Gastrocnemius medialis (tissue), 4 donors: ENCODE measurements around the gene UXT. TPM values are rescaled to one million over a fixed set of nuclear protein-coding genes. Genes with fewer than 3 reads are reported as not detected.
"Not testable (repeated sequence)": the region's sequence is repeated elsewhere in the genome, so short reads cannot be mapped to it uniquely, and the experiment has no call there.

Experiments used
- ATAC-seq, 2 donors: fragments of 150-250 bp; one replicate each; pipeline ENCODE4 v1.9.1; 2016
- DNase-seq, 2 donors: peaks; one replicate each; pipeline ENCODE4 v3.0.0-alpha.2; 2019
- H3K27ac ChIP-seq, 4 donors: fragments of 200-600 bp; sonication (generic); 1 replicate in 1 of 4; 2 replicates in 3 of 4; pipeline ENCODE4 v1.5.1; 2016 to 2018; ENCODE audit warnings: mild to moderate bottlenecking in 2 of 4, moderate library complexity in 1 of 4
- H3K27me3 ChIP-seq, 3 donors: fragments of 200-600 bp; sonication (generic) in 2 of 3; 1 replicate in 1 of 3; 2 replicates in 2 of 3; pipeline versions ENCODE4 v1.5.1 to v1.6.0; 2016 to 2019; ENCODE audit warnings: mild to moderate bottlenecking in 1 of 3, moderate library complexity in 1 of 3
- H3K36me3 ChIP-seq, 2 donors: fragments of 200-600 bp; sonication (generic) in 1 of 2; one replicate each; pipeline ENCODE4 v1.5.1; 2017 to 2018
- H3K4me1 ChIP-seq, 2 donors: fragments of 200-600 bp; sonication (generic) in 1 of 2; one replicate each; pipeline ENCODE4 v1.5.1; 2016 to 2017; ENCODE audit warnings: mild to moderate bottlenecking in 2 of 2
- H3K4me3 ChIP-seq, 4 donors: fragments of 200-600 bp; sonication (generic) in 3 of 4; 1 replicate in 1 of 4; 2 replicates in 3 of 4; pipeline ENCODE4 v1.5.1; 2016 to 2019; ENCODE audit warnings: mild to moderate bottlenecking in 2 of 4
- H3K9me3 ChIP-seq, 3 donors: fragments of 200-600 bp; sonication (generic) in 2 of 3; 1 replicate in 1 of 3; 2 replicates in 2 of 3; pipeline ENCODE4 v1.5.1; 2016 to 2019
- POLR2A ChIP-seq, 2 donors: fragments of 450-650 bp; IDR thresholded peaks; one replicate each; pipeline ENCODE4 v1.6.1; 2017; ENCODE audit warnings: antibody characterized with exemption in 2 of 2, mild to moderate bottlenecking in 2 of 2, moderate library complexity in 2 of 2
- in situ Hi-C, 4 donors: fragments of 200-750 bp; cut with MboI; loops; one replicate each; pipeline versions ENCODE4 v1.15.0 to v1.8.0; 2017; ENCODE audit warnings: low sequenced_read_pairs in 4 of 4
- intact Hi-C: fragments of 100-400 bp; cut with DNase I; formaldehyde crosslinking; loops from one replicate; pipeline ENCODE4 v1.15.1; 2023; ENCODE audit warnings: low total_unique reads
- total RNA-seq, 4 donors: library from RNA; depleted of rRNA; stranded (reverse); fragments of >200 nt; gene quantifications; one replicate each; pipeline versions ENCODE4 v1.1.0 to v1.2.3, GENCODE V29; 2016
- TF ChIP-seq, protein P1 (sequence below), 5 experiments: fragments of 450-650 bp in 3 of 5; fragments of 200-600 bp in 2 of 5; sonication (generic) in 2 of 5; IDR thresholded peaks in 4 of 5; conservative IDR thresholded peaks in 1 of 5; 1 replicate in 4 of 5; 2 replicates in 1 of 5; pipeline ENCODE4 v1.5.1; 2016 to 2019; ENCODE audit warnings: antibody characterized with exemption in 5 of 5, mild to moderate bottlenecking in 3 of 5, moderate library complexity in 3 of 5

UXT gene
- total RNA-seq, 4 donors from 2014 or later = 92.3 to 153 (median 109) TPM

DNA sequence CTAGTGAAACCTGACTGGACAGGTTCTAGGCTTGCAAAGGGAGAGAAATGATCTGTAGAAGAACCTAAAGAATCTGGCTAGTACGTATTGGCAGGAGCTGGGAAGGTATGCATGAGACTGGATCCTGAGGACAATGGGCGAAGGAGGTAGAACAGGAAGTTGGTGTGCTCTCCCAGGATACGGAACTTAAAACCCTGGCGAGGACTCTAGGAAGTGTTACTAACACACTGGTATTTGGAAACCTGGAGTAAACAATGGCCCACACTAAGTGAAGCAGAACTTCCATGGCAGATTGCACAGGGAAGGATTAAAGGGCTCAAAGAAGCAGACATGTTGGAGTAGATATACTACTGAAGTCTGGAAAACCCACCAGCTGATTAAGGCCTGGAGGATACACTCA is 48.5 kb downstream of the UXT start:
- Histone ChIP-seq H3K4me1 (no peaks in the 10 kb centered on the region), H3K4me3 (no peak overlapping the region), H3K9me3 (no peaks in the 10 kb centered on the region), H3K36me3 (no peaks in the 10 kb centered on the region), H3K27ac (no peak overlapping the region), H3K27me3 (no peaks in the 10 kb centered on the region)
- in situ Hi-C loops = no loop called here
- ATAC-seq (no peak), DNase-seq (no peak)
- no peak for TF ChIP-seq POLR2A (IDR thresholded peaks at IDR 0.05)
- TF ChIP-seq, protein P1, sequence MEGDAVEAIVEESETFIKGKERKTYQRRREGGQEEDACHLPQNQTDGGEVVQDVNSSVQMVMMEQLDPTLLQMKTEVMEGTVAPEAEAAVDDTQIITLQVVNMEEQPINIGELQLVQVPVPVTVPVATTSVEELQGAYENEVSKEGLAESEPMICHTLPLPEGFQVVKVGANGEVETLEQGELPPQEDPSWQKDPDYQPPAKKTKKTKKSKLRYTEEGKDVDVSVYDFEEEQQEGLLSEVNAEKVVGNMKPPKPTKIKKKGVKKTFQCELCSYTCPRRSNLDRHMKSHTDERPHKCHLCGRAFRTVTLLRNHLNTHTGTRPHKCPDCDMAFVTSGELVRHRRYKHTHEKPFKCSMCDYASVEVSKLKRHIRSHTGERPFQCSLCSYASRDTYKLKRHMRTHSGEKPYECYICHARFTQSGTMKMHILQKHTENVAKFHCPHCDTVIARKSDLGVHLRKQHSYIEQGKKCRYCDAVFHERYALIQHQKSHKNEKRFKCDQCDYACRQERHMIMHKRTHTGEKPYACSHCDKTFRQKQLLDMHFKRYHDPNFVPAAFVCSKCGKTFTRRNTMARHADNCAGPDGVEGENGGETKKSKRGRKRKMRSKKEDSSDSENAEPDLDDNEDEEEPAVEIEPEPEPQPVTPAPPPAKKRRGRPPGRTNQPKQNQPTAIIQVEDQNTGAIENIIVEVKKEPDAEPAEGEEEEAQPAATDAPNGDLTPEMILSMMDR (IDR thresholded peaks at IDR 0.05 in 4 of 5, conservative IDR thresholded peaks at IDR 0.05 in 1 of 5) = no peak
- intact Hi-C loops = no loop called here

DNA sequence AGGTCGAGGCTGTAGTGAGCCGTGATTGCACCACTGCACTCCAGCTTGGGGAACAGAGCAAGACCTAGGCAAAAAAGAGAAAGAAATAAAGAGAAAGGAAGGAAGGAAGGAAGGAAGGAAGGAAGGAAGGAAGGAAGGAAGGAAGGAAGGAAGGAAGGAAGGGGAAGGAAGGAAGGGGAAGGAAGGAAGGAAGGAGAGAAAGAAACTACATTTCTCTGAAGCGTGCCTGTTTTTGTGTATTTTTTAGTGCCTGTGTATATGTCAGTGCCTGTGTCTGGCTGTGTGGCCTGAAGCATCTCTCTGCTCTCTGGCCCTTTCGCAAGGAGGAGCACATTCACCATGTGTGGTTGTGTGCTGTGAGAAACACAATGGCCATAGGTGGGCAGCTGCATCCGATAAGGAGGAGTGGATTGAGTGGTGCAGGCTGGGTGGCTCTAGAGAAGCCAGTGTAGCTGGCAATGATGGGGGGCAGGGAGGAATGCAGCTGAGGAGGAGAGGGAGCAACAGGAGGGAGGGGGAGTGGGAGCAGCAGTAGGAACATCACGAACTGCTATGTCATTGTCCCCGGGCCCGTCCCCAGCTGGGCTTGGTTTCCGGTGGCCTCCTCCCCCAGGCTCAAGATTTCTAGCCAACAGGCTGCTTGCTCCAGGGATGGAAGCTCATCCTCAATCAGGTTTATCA is 50.7 kb downstream of the UXT start:
- no peaks in the 10 kb centered on the region for H3K27me3 ChIP-seq
- no peaks in the 10 kb centered on the region for H3K4me1 ChIP-seq
- DNase-seq = no peak
- no peaks in the 10 kb centered on the region for H3K36me3 ChIP-seq
- in situ Hi-C loops = no loop called here
- H3K9me3 ChIP-seq = no peaks in the 10 kb centered on the region
- TF ChIP-seq, protein P1 (IDR thresholded peaks at IDR 0.05 in 4 of 5, conservative IDR thresholded peaks at IDR 0.05 in 1 of 5) = no peak
- TF ChIP-seq POLR2A (IDR thresholded peaks at IDR 0.05) = no peak
- ATAC-seq = no peak
- no peak overlapping the region for H3K27ac ChIP-seq
- no peak overlapping the region for H3K4me3 ChIP-seq
- intact Hi-C loops = no loop called here

DNA sequence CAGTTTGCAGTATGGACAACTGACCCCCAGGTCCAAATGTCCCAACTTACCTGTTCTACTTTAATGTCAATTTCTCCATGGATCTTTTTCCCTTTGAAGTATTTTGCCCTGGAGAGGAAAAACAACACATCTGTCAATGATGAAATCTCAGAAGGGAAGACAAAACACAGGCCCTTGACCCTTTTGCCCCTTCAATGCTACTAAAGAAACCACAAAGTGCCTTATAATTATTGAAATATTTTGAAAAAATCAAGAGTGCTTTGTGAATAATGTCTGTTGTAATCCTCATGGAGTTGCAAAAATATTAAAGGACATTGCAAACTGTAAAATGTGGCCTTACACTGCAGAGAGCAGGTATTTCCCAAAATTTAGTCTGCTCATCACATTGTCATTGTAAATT is 51.9 kb downstream of the UXT start:
- H3K4me3 ChIP-seq = no peak overlapping the region
- no peaks in the 10 kb centered on the region for H3K36me3 ChIP-seq
- H3K27ac ChIP-seq = no peak overlapping the region
- TF ChIP-seq, protein P1 (IDR thresholded peaks at IDR 0.05 in 4 of 5, conservative IDR thresholded peaks at IDR 0.05 in 1 of 5) = no peak
- H3K9me3 ChIP-seq = no peaks in the 10 kb centered on the region
- in situ Hi-C loops = no loop called here
- DNase-seq (no peak), ATAC-seq (no peak)
- no peaks in the 10 kb centered on the region for H3K4me1 ChIP-seq
- intact Hi-C loops = no loop called here
- no peaks in the 10 kb centered on the region for H3K27me3 ChIP-seq

DNA sequence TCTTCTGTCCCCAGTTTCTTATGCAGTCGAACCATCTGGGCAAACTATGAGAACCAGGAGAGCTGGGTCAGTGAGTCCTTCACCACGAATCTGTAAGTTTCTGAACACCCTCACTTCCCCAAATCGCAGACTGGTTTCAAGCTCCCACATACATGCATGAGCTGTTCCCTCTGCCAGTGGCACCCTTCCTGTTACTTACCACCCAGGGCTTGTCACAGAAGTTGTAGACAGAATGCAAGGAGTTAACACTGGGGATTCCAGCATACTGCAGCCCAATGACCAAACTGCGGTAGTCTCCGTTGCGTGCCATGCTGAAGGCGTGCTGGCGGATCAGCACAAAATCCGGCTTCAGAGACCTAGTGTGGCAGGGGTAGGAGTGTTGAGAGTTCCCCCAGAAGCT is 54.0 kb downstream of the UXT start:
- no peak for DNase-seq

DNA sequence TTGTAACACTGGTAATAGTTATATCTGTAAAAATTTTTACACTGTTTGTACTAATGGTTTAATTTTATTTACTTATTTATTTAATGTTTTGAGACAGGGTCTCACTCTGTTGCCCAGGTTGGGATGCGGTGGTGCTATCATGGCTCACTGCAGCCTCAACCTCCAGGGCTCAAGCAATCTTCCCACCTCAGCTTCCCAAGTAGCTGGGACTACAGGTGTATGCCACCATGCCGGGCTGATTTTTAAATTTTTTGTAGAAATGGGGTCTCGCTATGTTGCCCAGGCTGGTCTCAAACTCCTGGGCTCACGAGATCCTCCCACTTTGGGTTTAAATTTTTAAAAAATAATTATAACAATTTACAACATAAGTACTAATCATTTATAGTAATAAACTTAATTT is 55.9 kb downstream of the UXT start:
- H3K4me1 ChIP-seq, DNase-seq, in situ Hi-C loops, ATAC-seq, H3K27ac ChIP-seq, H3K36me3 ChIP-seq, H3K4me3 ChIP-seq, H3K27me3 ChIP-seq, H3K9me3 ChIP-seq, intact Hi-C loops: not testable (repeated sequence)

More for the DNA sequence above, 54.0 kb downstream of the UXT start:
- no peak overlapping the region for H3K4me3 ChIP-seq
- no peaks in the 10 kb centered on the region for H3K4me1 ChIP-seq
- no peak for ATAC-seq
- no peak overlapping the region for H3K27ac ChIP-seq
- no peaks in the 10 kb centered on the region for H3K36me3 ChIP-seq
- intact Hi-C loops (no loop called here), in situ Hi-C loops (no loop called here)
- H3K9me3 ChIP-seq = peaks cover 0 to 2% (median 0%) of the 10 kb centered on the region in 3 donors
- TF ChIP-seq, protein P1 (IDR thresholded peaks at IDR 0.05 in 4 of 5, conservative IDR thresholded peaks at IDR 0.05 in 1 of 5) = no peak
- TF ChIP-seq POLR2A (IDR thresholded peaks at IDR 0.05) = no peak
- no peaks in the 10 kb centered on the region for H3K27me3 ChIP-seq

Other genes starting within 250 kb of the UXT start
- 10 to 100 TPM in 3 of 4 donors, 1 to 10 TPM in 1; 8.7 to 14.9 (median 11.7) TPM for gene ZNF41, start 176.0 kb downstream of the UXT start, total RNA-seq
- 10 to 100 TPM; 44.8 to 93.3 (median 66.7) TPM for gene ARAF, start 98.0 kb downstream of the UXT start, total RNA-seq
- gene TIMP1, start 76.7 kb downstream of the UXT start, total RNA-seq = 10 to 100 TPM; 15.8 to 94.8 (median 47.1) TPM
- gene SYN1, start 39.3 kb downstream of the UXT start, total RNA-seq = under 1 TPM in 2 of 4 donors, not detected in 2; 0.22 to 0.36 TPM
- 1 to 10 TPM in 2 of 4 donors, under 1 TPM in 1, not detected in 1; 0.51 to 3.8 (median 3.3) TPM for gene CFP, start 29.2 kb downstream of the UXT start, total RNA-seq
- gene ELK1, start 8.6 kb downstream of the UXT start, total RNA-seq = 10 to 100 TPM; 35.0 to 65.6 (median 58.8) TPM
- gene ZNF81, start 177.7 kb upstream of the UXT start, total RNA-seq = 1 to 10 TPM in 3 of 4 donors, under 1 TPM in 1; 1.00 to 4.3 (median 3.3) TPM